Tibial nerve (tissue), 4 donors: ENCODE results near the gene DHRSX.
"Not testable (repeated sequence)": the region's sequence is repeated elsewhere in the genome, so short reads cannot be mapped to it uniquely, and the experiment has no call there.

Source experiments
- CTCF ChIP-seq, 5 experiments: fragments of 200-600 bp in 3 of 5; fragments of 450-650 bp in 2 of 5; sonication (generic) in 3 of 5; IDR thresholded peaks; one replicate each; pipeline ENCODE4 v1.5.1; 2016 to 2019; ENCODE audit warnings: antibody characterized with exemption in 5 of 5, mild to moderate bottlenecking in 3 of 5, moderate library complexity in 2 of 5
- EP300 ChIP-seq, 2 donors: sonication (generic); formaldehyde crosslinking; IDR thresholded peaks; one replicate each; pipeline ENCODE4 v1.6.1; 2017; ENCODE audit warnings: antibody characterized with exemption in 2 of 2, mild to moderate bottlenecking in 1 of 2
- POLR2A ChIP-seq, 2 donors: fragments of 450-650 bp; IDR thresholded peaks; one replicate each; pipeline ENCODE4 v1.6.1; 2017; ENCODE audit warnings: antibody characterized with exemption in 2 of 2, mild to moderate bottlenecking in 2 of 2, moderate library complexity in 2 of 2

- TF ChIP-seq CTCF, POLR2A, EP300 (IDR thresholded peaks at IDR 0.05): not testable (repeated sequence)
Observed at GRCh38 chrX:2477313-2477712, 23.5 kb downstream of the DHRSX start.
